Ascending aorta (tissue), 2 donors: ENCODE measurements around the gene YPEL1. TPM values are rescaled to one million over a fixed set of nuclear protein-coding genes. Genes with fewer than 3 reads are reported as not detected.

Experiments
- DNase-seq, 2 donors: peaks; one replicate each; pipeline ENCODE4 v3.0.0-alpha.2; 2019; ENCODE audit warnings: low spot score in 2 of 2
- H3K27ac ChIP-seq, 2 donors: fragments of 200-600 bp; sonication (generic); one replicate each; pipeline ENCODE4 v1.5.1; 2016 to 2017; ENCODE audit warnings: mild to moderate bottlenecking in 1 of 2
- H3K27me3 ChIP-seq: fragments of 200-600 bp; sonication (generic); one replicate; pipeline ENCODE4 v1.5.1; 2017
- H3K36me3 ChIP-seq, 2 donors: fragments of 200-600 bp; sonication (generic); one replicate each; pipeline ENCODE4 v1.5.1; 2016
- H3K4me1 ChIP-seq, 2 donors: fragments of 200-600 bp; sonication (generic); one replicate each; pipeline ENCODE4 v1.5.1; 2016 to 2017; ENCODE audit warnings: mild to moderate bottlenecking in 1 of 2
- H3K4me3 ChIP-seq, 2 donors: fragments of 200-600 bp; sonication (generic); one replicate each; pipeline ENCODE4 v1.5.1; 2016 to 2017; ENCODE audit warnings: mild to moderate bottlenecking in 1 of 2
- H3K9me3 ChIP-seq, 2 donors: fragments of 200-600 bp; sonication (generic); one replicate each; pipeline ENCODE4 v1.5.1; 2016
- intact Hi-C: fragments of 100-400 bp; cut with DNase I; formaldehyde crosslinking; loops from one replicate; pipeline ENCODE4 v1.15.1; 2023
- total RNA-seq: library from RNA; depleted of rRNA; stranded (reverse); fragments of >200 nt; gene quantifications from one replicate; pipeline ENCODE4 v1.1.0, GENCODE V29; 2016
- TF ChIP-seq, protein P1 (sequence below), 3 experiments: fragments of 200-600 bp in 2 of 3; fragments of 450-650 bp in 1 of 3; sonication (generic) in 2 of 3; IDR thresholded peaks; one replicate each; pipeline ENCODE4 v1.5.1; 2016 to 2019; ENCODE audit warnings: antibody characterized with exemption in 3 of 3, mild to moderate bottlenecking in 1 of 3, moderate library complexity in 1 of 3

Gene YPEL1
- total RNA-seq, 1 donor from 2014 or later, result 1.1 TPM

- H3K36me3 ChIP-seq, result peaks cover 81 to 92% of the 10 kb centered on the region in 2 donors
These were observed 32.8 kb upstream of the YPEL1 start for GRCh38 chr22:21768435-21768834.

GRCh38 chr22:21766691-21767462 is 31.3 kb upstream of the YPEL1 start:
- H3K36me3 ChIP-seq, result peaks cover 86 to 95% of the 10 kb centered on the region in 2 donors
- intact Hi-C loops, result no loop called here

More at GRCh38 chr22:21768435-21768834, 32.8 kb upstream of the YPEL1 start:
- TF ChIP-seq, protein P1, sequence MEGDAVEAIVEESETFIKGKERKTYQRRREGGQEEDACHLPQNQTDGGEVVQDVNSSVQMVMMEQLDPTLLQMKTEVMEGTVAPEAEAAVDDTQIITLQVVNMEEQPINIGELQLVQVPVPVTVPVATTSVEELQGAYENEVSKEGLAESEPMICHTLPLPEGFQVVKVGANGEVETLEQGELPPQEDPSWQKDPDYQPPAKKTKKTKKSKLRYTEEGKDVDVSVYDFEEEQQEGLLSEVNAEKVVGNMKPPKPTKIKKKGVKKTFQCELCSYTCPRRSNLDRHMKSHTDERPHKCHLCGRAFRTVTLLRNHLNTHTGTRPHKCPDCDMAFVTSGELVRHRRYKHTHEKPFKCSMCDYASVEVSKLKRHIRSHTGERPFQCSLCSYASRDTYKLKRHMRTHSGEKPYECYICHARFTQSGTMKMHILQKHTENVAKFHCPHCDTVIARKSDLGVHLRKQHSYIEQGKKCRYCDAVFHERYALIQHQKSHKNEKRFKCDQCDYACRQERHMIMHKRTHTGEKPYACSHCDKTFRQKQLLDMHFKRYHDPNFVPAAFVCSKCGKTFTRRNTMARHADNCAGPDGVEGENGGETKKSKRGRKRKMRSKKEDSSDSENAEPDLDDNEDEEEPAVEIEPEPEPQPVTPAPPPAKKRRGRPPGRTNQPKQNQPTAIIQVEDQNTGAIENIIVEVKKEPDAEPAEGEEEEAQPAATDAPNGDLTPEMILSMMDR (IDR thresholded peaks at IDR 0.05), result no peak
- Histone ChIP-seq H3K4me3 (no peak overlapping the region), H3K9me3 (no peaks in the 10 kb centered on the region), H3K4me1 (no peaks in the 10 kb centered on the region), H3K27ac (no peak overlapping the region), H3K27me3 (no peaks in the 10 kb centered on the region)
- intact Hi-C loops, result no loop called here
- no peak for DNase-seq

DNA sequence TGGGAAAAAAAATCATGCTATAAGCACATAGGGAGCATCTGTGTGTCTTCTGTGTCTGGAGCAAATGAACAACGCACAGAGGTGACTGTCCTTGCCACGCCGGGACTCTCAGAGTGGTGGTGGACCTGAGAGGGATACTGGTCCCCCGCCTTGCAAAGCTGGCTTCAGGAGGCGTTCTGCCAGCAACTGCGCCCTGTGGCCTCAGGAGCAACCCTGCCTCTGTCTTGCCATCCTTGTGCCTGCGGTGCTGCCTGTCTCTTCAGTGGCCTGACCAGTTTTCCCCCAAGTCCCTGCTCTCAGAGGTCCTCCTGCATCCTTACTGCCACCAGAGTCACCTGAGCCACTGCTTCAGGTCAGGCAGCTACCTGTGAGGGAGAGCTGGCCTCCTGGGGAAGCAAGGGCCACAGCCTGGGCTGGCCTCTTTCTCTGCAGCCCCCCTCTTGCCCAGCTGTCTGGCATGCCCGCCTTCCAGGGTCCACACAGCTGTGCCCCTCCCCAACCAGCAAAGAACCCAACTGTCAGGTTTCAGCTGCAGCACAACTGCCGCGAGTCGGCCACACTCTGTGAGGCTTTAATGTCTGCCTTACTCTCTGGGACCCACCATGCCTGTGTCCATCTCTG is 30.4 kb upstream of the YPEL1 start:
- no peaks in the 10 kb centered on the region for H3K9me3 ChIP-seq
- H3K4me3 ChIP-seq, result no peak overlapping the region
- intact Hi-C loops, result no loop called here
- no peaks in the 10 kb centered on the region for H3K4me1 ChIP-seq
- DNase-seq, result no peak
- no peak overlapping the region for H3K27ac ChIP-seq
- H3K36me3 ChIP-seq, result peaks cover 86 to 95% of the 10 kb centered on the region in 2 donors
- H3K27me3 ChIP-seq, result no peaks in the 10 kb centered on the region
- TF ChIP-seq, protein P1 (IDR thresholded peaks at IDR 0.05), result no peak

More at GRCh38 chr22:21766691-21767462, 31.3 kb upstream of the YPEL1 start:
- TF ChIP-seq, protein P1 (IDR thresholded peaks at IDR 0.05), result no peak
- DNase-seq, result no peak
- Histone ChIP-seq H3K27ac (no peak overlapping the region), H3K27me3 (no peaks in the 10 kb centered on the region), H3K4me1 (no peaks in the 10 kb centered on the region), H3K9me3 (no peaks in the 10 kb centered on the region), H3K4me3 (no peak overlapping the region)

- Histone ChIP-seq H3K9me3 (no peaks in the 10 kb centered on the region), H3K27ac (no peak overlapping the region), H3K4me1 (no peaks in the 10 kb centered on the region), H3K27me3 (no peaks in the 10 kb centered on the region), H3K36me3 (peaks cover 75 to 84% of the 10 kb centered on the region in 2 donors), H3K4me3 (no peak overlapping the region)
- no peak for DNase-seq
- intact Hi-C loops, result no loop called here
- TF ChIP-seq, protein P1 (IDR thresholded peaks at IDR 0.05), result no peak
These were observed 28.6 kb upstream of the YPEL1 start for GRCh38 chr22:21764038-21764804.

DNA sequence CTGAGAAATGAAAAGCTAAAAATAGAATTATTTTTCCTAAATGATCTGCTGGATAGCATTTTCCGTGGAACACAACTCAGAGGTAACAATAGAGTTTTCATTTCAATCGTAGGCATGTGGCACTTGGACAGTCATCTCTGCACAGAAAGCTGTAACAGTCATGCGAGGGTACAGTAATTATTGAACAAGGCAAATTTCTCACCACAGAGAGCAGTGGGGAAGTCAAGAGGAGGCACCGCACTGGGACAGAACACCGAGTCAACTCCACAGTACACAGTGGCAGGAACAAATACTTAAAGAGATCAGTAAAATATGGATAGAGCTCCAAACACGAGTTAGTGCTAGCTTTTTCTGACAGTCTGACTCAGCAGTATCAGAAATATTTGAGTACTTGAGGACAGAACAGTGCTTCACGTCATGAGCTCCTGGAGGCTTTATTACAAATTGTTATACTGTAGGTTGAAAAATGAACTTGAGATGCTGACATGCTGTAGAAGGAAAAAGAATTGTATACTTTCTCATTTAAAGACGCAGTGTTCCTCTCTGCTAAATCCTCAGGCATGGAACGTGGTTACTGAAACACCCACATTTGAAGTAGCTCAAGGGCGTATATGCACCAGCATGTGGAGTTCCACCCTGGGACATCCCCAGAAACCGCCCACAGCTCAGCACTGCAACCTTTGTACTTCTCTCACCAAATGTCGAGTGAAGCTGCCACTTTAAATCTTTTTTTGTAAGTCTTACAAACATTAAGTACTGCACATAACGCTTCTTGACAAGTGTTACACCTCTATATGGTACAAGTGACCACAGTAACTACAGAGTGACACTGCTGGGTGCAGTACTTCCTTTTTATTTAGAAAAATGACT is 27.4 kb upstream of the YPEL1 start:
- intact Hi-C loops, result no loop called here
- no peak overlapping the region for H3K4me3 ChIP-seq
- TF ChIP-seq, protein P1 (IDR thresholded peaks at IDR 0.05), result no peak
- H3K27ac ChIP-seq, result no peak overlapping the region
- H3K36me3 ChIP-seq, result peaks cover 68 to 77% of the 10 kb centered on the region in 2 donors
- H3K27me3 ChIP-seq, result no peaks in the 10 kb centered on the region
- H3K4me1 ChIP-seq, result no peaks in the 10 kb centered on the region
- H3K9me3 ChIP-seq, result no peaks in the 10 kb centered on the region
- no peak for DNase-seq
